Right ventricle myocardium inferior (tissue), 1 donor: ENCODE data around the gene EOLA1. TPM values are rescaled to one million over a fixed set of nuclear protein-coding genes. Genes with fewer than 3 reads are reported as not detected.
A peak's percentile ranks its signal among the peaks of the same experiment; 100 is the strongest.
"Not testable (repeated sequence)": the region's sequence is repeated elsewhere in the genome, so short reads cannot be mapped to it uniquely, and the experiment has no call there.

ENCODE experiments used
- ATAC-seq: fragments of 200-7000 bp; cut with Tn5 transposase; one replicate; pipeline ENCODE4 v1.9.1; 2020; ENCODE audit warnings: mild to moderate bottlenecking, moderate library complexity
- DNase-seq: peaks from one replicate; pipeline ENCODE4 v3.0.0; 2021; ENCODE audit errors: missing footprints
- intact Hi-C: fragments of 100-400 bp; cut with DNase I; formaldehyde crosslinking; loops from one replicate; pipeline ENCODE4 v1.11.0; 2022
- total RNA-seq: library from RNA; stranded (reverse); fragmentation: NEBNext Ultra II Directional; extraction: Animal tissue kit (Norgen Biotek cat#: 25700); gene quantifications from one replicate; pipeline ENCODE4 v1.2.1, GENCODE V29; 2021
- donor health status: DM: no; HTN: yes; CAD: no; lungs with severe emphysema.

EOLA1 gene
- total RNA-seq, 1 donor from 2014 or later, result 32.5 TPM

GRCh38 chrX:149511081-149511480 is 29.7 kb upstream of the EOLA1 start:
- ATAC-seq, result no peak
- no peak for DNase-seq
- intact Hi-C loops, result no loop called here

GRCh38 chrX:149512225-149512885 is 28.5 kb upstream of the EOLA1 start:
- ATAC-seq (peak; percentile 52), DNase-seq (peak; percentile 68)
- intact Hi-C loops, result no loop called here

GRCh38 chrX:149513825-149514428 is 26.9 kb upstream of the EOLA1 start:
- intact Hi-C loops, result no loop called here
- ATAC-seq (no peak), DNase-seq (no peak)

DNA sequence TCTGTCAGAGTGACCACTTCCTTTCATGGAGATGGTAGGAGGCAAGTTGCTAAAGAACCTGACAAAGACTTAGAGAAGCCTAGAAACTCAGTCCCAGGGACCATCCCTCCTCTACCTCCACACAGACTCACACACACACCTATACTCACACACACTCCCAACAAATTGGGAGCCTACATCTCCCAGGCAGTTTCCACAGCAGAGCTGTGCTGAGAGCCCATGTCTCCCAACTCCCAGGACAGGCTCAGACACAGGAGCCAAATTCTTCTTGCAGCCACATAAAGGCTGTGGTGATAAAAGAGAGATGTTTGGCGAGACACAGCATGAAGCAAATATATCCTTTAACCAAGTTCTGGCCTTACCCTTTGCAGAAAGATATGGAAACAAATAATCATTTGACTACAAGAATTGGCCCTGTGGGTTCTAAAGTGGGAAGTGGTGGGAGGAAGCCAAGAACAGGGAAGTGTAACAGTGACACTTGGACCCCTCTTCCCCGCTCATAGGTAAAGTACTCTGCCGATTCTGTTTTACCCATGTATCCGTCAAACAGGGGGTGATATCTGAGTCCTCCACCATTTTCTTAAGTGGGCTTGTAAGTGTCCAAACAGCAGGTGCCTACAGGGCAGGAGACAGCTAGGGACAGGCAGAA is 24.7 kb upstream of the EOLA1 start:
- DNase-seq (no peak), ATAC-seq (no peak)
- intact Hi-C loops, result no loop called here

- intact Hi-C loops, result no loop called here
- DNase-seq (no peak), ATAC-seq (no peak)
Measured at GRCh38 chrX:149516604-149517003, 24.2 kb upstream of the EOLA1 start.

- DNase-seq, result no peak
- intact Hi-C loops, result no loop called here
Measured at GRCh38 chrX:149517308-149517707, 23.5 kb upstream of the EOLA1 start.

DNA sequence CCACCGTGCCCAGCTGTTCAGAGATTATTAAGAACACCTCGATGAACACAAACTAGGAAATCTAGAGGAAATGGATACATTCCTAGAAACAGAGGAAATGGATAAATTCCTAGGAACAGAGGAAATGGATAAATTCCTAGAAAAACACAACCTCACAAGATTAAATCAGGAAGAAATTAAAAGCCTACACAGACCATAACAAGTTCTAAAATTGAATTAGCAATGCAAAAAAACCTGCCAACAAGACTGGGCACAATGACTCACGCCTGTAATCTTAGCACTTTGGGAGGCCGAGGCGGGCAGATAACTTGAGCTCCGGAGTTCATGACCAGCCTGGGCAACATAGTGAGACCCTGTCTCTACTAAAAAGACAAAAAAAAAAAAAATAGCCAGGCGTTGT is 22.6 kb upstream of the EOLA1 start:
- intact Hi-C loops, result no loop called here
- ATAC-seq, result no peak
- no peak for DNase-seq

More at GRCh38 chrX:149517308-149517707, 23.5 kb upstream of the EOLA1 start:
- no peak for ATAC-seq

GRCh38 chrX:149520636-149521277 is 20.1 kb upstream of the EOLA1 start:
- ATAC-seq, DNase-seq, intact Hi-C loops: not testable (repeated sequence)

GRCh38 chrX:149521438-149521837 is 19.4 kb upstream of the EOLA1 start:
- intact Hi-C loops, result no loop called here
- ATAC-seq (no peak), DNase-seq (no peak)

- DNase-seq (no peak), ATAC-seq (no peak)
Measured at GRCh38 chrX:149522916-149523315, 17.9 kb upstream of the EOLA1 start.

GRCh38 chrX:149525389-149525788 is 15.4 kb upstream of the EOLA1 start:
- peak; percentile 55 for ATAC-seq
- intact Hi-C loops, result not testable (repeated sequence)
- DNase-seq, result peak; percentile 73

More at GRCh38 chrX:149522916-149523315, 17.9 kb upstream of the EOLA1 start:
- intact Hi-C loops, result no loop called here

- ATAC-seq, DNase-seq, intact Hi-C loops: not testable (repeated sequence)
Measured at GRCh38 chrX:149525903-149526302, 14.9 kb upstream of the EOLA1 start.

DNA sequence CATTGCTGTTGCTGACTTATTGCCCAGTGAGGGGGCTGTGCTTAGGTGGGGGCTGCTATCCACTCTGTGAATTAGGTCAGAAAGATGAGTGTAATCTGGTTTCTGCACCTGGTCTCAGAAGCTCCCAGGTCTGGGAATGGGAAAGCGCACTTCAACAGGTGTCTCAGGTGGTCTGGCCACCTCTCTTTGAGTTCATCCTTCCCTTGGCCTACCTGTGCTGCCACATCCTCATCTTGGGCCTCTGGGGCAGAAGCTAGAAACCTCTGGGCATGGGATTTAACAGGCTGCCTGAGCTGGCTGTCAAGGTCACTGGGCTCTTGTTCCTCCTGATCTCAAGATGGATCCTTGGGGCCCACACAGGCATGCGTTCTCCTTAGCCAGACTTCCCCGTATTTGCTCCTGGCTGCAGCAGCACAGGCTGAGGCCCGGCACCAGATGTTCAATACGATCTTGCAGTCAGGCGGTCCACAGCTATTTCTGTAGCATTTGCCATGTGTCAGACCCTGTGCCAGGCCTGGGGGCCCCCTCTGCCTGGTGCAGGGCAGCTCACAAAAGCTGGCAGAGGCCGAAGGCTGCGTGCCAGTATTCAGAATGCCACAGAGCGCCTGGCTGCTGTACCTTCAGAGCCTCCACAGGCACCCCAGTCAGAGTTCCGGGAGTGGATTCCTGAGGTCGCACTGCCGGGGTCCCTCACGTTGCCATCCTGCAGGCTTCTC is 14.3 kb upstream of the EOLA1 start:
- DNase-seq, intact Hi-C loops: not testable (repeated sequence)
- peak; percentile 84 for ATAC-seq

DNA sequence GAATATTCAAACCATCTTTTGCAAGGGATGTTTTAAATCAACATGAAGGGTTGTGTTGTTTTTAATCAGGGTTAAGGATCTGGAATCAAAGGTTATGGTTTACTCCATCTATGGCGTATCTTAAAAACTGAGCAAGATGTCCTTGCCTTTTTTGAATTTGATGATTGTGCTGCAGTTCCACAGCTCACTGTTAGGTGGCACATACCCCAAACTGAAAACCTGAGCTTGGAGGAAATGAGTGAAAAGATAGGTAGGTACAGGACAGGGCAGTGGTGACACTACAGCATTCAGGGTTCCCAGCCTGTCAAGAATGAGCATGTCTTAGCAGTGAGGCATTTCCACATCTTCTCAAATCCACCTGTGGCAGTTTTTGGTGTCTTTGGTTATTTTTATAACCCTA is 13.1 kb upstream of the EOLA1 start:
- DNase-seq (no peak), ATAC-seq (no peak)
- intact Hi-C loops, result no loop called here

DNA sequence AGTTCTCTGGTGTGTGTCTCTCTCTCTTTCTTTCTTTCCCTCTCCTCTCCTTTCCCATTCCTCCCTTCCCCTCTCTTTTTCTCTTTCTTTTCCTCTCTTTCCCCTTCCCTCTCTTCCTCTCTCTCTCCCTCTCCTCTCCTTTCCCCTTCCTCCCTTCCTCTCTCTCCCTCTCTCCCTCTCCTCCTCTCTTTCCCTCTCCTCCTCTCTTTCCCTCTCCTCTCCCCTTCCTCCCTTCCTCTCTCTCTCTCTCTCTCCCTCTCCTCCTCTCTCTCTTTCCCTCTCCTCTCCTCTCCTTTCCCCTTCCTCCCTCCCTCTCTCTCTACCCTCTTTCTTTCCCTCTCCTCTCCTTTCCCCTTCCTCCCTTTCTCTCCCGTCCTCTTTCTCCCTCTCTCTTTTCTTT is 12.4 kb upstream of the EOLA1 start:
- ATAC-seq (no peak), DNase-seq (no peak)
- intact Hi-C loops, result no loop called here

- ATAC-seq (no peak), DNase-seq (no peak)
- intact Hi-C loops, result no loop called here
Measured at GRCh38 chrX:149531599-149531998, 9.2 kb upstream of the EOLA1 start.

DNA sequence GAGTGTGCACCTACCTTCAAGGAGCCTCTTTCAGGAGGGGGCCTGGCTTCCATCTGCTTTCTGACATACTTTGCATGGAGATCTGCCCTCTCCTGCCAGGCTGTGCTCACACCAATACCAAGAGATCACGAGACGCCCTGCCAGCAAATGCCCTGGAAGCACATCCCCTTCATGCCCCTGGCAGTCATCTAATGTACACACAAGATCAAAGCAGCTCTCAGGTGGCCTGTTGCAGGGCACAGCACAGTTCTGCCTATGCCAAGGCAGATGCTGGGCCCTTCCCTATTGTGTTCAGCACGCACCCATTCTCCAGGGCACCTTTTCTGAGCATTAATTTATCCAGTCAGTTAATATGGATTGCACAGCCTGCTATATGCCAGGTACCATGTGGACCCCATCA is 7.9 kb upstream of the EOLA1 start:
- ATAC-seq, intact Hi-C loops, DNase-seq: not testable (repeated sequence)

- DNase-seq, ATAC-seq, intact Hi-C loops: not testable (repeated sequence)
Measured at GRCh38 chrX:149533999-149534398, 6.8 kb upstream of the EOLA1 start.
